Globus pallidus (tissue), 1 donor: ENCODE measurements around the gene TK2.
"Not testable (repeated sequence)": the region's sequence is repeated elsewhere in the genome, so short reads cannot be mapped to it uniquely, and the experiment has no call there.

ENCODE experiments used
- DNase-seq: peaks from one replicate; pipeline ENCODE4 v3.0.0-alpha.2; 2015; ENCODE audit warnings: low spot score

TK2 gene

DNA sequence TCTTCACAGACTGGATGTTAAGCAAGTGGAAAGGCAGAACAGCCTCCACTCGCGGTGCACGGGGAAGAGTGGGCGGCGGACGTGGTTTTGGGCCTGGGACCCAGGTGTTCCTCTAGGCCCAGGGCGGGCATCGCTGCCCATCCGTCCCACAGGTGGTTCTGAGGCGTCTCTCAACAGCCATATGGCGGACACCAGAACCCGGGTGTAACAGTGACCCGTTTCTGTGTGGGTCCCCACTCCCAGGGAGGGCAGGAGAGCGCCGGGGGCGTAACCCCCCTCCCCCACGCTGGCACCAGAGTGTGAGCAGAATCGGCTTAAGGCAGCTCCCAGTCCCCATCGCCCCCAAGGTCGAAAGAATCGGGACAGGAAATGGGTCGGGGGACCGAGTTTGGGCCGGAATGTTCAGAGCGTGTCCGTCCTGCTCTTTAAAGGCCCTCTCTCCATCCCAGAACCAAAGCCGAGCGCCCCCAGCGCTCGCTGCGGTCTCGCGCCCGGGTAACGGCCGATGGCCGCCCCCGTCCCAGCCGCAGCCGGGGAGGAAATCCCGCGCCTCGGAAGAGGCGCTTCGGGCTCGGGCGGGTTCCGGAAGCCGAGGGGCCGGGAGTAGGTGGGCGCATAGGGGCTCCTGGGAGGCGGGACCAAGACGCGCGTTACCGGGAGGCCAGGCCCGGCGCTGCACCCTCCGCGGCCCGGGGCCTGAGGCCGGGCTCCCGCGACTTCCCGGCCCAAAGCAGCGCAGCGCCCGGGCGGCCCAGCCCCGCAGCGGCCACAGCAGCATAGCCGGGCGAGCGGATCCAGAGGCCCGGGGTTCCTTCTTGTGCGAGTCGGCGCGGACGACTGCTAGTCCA lies at the start of gene TK2:
Gene TK2 (minus strand): TSS at position 839 of the 848 bp plus-strand sequence. CDS start 61 bp downstream, at position 778.
- DNase-seq = peak; percentile 63

- no peak for DNase-seq
Observed at GRCh38 chr16:66598111-66598510, 48.2 kb upstream of the TK2 start.

DNA sequence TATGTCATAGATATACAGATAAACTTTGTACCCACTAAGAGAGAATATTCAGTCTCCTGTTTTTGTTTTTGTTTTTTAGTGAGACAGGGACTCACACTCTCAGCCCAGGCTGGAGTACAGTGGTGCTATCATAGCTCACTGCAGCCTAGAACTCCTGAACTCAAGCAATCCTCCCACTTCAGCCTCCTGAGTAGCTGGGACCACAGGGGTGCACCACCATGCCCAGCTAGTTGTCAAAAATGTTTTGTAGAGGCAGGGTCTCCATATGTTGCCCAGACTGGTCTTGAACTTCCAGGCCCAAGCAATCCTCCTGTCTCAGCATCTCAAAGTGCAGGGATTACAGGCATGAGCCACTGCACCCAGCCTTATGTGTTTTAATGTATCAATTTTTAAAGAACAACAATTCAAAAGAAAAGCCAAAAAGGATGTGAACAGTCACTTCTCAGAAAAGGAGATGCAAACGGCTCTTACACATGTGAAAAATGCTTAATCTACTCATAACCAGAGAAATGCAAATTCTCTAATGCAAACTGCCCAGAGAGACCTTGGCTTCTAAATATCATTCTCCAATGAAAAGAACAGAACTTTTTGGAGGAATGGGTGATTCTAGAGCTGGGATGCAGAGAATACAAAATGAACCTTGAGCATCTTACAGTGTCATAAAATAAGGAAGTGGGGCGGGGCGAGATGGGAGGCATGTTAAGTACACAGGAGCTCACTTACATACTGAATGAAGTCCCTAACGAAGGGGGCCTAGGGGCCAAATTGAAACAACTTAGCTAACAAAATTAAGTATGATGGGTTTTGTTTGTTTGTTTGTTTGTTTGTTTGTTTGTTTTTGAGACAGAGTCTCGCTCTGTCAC lies 47.3 kb upstream of the TK2 start:
- no peak for DNase-seq

- DNase-seq = not testable (repeated sequence)
Observed at GRCh38 chr16:66596559-66596958, 46.6 kb upstream of the TK2 start.

GRCh38 chr16:66594739-66595138 lies 44.8 kb upstream of the TK2 start:
- DNase-seq = no peak

- no peak for DNase-seq
Observed at GRCh38 chr16:66592814-66593213, 42.9 kb upstream of the TK2 start.

DNA sequence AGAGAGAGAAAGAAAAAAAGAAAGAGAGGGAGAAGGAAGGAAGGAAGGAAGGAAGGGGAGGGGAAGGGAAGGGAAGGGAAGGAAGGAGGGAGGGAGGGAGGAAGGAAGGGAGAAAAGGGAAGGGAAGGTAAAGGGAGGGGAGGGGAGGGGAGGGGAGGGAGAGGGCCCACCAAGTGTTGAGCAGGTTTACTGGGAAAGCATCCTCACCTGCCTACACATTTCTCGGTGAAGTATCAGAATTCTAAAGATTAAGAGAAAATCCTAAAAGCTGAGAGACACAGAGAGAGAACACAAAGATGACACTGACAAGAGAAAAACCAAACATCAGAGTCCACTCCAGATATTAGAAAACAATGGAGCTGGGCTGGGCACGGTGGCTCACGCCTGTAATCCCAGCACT lies 42.3 kb upstream of the TK2 start:
- DNase-seq = no peak

- no peak for DNase-seq
Observed at GRCh38 chr16:66591018-66591417, 41.1 kb upstream of the TK2 start.

- no peak for DNase-seq
Observed at GRCh38 chr16:66590322-66590721, 40.4 kb upstream of the TK2 start.

- DNase-seq = peak; percentile 53
Observed at GRCh38 chr16:66588981-66589713, 39.2 kb upstream of the TK2 start.

DNA sequence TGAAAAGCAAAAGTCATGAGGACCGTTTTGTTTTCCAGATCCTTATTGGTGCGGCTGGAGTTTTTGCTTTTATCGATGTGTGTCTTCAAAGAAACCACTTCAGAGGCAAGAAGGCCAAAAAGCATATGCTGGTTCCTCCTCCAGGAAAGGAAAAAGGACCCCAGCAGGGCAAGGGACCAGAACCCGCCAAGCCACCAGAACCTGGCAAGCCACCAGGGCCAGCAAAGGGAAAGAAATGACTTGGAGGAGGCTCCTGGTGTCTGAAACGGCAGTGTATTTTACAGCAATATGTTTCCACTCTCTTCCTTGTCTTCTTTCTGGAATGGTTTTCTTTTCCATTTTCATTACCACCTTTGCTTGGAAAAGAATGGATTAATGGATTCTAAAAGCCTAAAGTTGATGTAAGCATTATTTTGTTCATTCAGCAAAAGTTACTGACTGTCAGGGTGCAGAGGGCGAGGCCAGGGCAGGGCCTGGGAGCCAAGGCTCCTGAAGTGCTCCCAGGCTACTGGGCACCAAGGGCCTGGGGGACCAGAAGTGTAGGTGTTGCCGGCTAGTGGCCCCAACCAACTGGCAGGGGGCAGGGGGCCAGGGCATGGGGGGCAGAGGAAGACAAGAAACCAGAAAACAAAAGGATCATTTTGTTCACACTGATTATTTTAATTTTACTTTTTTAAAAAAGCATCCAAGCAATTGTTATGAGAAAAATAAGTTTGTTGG lies 38.1 kb upstream of the TK2 start:
- no peak for DNase-seq

GRCh38 chr16:66585481-66586239 lies 35.7 kb upstream of the TK2 start:
- DNase-seq = no peak

GRCh38 chr16:66581246-66581952 lies 31.5 kb upstream of the TK2 start:
- no peak for DNase-seq

DNA sequence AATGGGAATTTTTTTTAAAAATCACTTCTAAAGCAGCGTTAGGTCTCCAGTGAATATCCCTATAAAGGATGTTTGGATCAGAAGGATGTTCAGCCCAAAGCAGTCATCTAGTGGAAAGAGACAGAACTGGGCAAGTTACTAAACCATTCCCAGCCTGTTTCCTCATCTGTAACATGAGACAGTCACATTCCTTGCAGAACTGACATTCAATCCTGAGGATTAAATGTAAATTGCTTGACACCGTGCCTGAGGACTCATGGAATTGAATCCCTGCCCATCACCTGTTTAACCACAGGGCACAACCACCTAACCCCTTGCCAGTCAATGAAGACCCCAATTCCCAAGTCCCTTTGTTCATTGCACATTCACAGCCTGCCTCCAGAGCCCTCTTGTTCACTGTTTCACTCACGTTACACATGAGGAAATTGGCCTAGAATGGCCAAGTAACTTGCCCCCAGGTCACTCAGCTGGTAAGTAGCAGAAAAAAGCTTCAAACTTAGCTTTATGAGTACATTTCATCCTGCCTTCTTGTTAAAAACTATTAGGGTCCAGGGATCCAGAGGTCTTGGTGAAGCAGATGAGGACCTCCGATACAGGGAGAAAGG lies 30.8 kb upstream of the TK2 start:
- DNase-seq = no peak

GRCh38 chr16:66578651-66579531 lies 29.0 kb upstream of the TK2 start, which contains the start of gene CMTM2:
Gene CMTM2, plus strand, starts transcription at chr16:66579463. Its CDS starts 145 bp downstream, at chr16:66579608.
- DNase-seq = no peak

- DNase-seq = no peak
Observed at GRCh38 chr16:66576296-66576695, 26.4 kb upstream of the TK2 start.

- no peak for DNase-seq
Observed at GRCh38 chr16:66575060-66575459, 25.1 kb upstream of the TK2 start.

DNA sequence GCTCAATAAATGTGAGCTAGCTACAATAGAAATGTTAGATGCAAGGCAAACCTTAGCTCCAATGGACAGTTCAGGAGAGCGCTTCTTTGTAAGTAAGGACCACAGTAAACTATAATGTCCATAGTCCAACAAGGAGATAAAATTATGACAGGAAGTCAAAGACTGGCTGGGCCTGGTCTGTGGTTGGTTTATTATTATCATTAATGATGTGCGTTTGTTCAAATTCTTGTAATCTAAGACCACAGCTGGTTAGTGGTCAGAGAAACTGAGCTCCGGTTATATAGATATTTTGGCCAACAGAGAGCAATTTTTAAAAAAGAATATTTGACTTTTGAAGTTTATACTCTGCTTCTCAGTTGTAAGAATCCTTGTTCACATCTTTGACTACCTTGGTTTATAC lies 24.6 kb upstream of the TK2 start:
- DNase-seq = no peak

DNA sequence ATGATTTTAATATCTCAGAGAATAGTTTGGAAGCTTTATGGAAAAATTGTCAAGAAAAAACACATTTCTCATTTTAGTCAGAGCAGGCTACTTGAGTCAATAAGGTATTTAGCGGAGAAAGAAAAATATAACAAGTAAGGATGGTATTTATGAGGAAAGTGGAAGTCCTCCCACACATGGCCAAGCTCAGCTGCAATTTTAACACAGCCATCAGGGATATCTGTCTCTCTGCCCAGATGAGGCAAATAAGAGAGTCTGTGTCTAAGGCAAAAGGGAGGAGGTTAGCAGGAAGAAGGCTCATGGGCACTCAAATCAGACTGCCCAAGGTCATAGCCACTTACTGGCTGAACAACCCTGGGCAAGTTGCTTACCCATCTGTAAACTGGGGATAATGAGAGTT lies 24.2 kb upstream of the TK2 start:
- DNase-seq = no peak
